ENCODE results near the gene OTOP2.
"Not testable (repeated sequence)": the region's sequence is repeated elsewhere in the genome, so short reads cannot be mapped to it uniquely, and the experiment has no call there.

Gene OTOP2

GRCh38 chr17:74901353-74902135 is 22.5 kb upstream of the OTOP2 start:
- TF ChIP-seq CTCF (IDR thresholded peaks at IDR 0.05; ENCODE audit: insufficient read depth, low read depth, low read length, missing control alignments) = no peak
- no peak for DNase-seq (ENCODE audit: low read depth)
- no peak overlapping the region for H3K4me3 ChIP-seq (ENCODE audit: low read depth, low read length)

- no peak overlapping the region for H3K4me3 ChIP-seq (ENCODE audit: low read depth, low read length)
- TF ChIP-seq CTCF (IDR thresholded peaks at IDR 0.05; ENCODE audit: insufficient read depth, low read depth, low read length, missing control alignments) = no peak
- DNase-seq (ENCODE audit: low read depth) = no peak
Observed at GRCh38 chr17:74903034-74903433, 21.0 kb upstream of the OTOP2 start.

GRCh38 chr17:74903671-74904070 is 20.4 kb upstream of the OTOP2 start:
- TF ChIP-seq CTCF (IDR thresholded peaks at IDR 0.05; ENCODE audit: insufficient read depth, low read depth, low read length, missing control alignments) = no peak
- no peak overlapping the region for H3K4me3 ChIP-seq (ENCODE audit: low read depth, low read length)
- DNase-seq (ENCODE audit: low read depth) = no peak

GRCh38 chr17:74904687-74905409 is 19.2 kb upstream of the OTOP2 start:
- no peak for DNase-seq (ENCODE audit: low read depth)
- no peak for TF ChIP-seq CTCF (IDR thresholded peaks at IDR 0.05; ENCODE audit: insufficient read depth, low read depth, low read length, missing control alignments)
- no peak overlapping the region for H3K4me3 ChIP-seq (ENCODE audit: low read depth, low read length)

GRCh38 chr17:74906214-74906793 is 17.8 kb upstream of the OTOP2 start:
- not testable (repeated sequence) for H3K4me3 ChIP-seq (ENCODE audit: low read depth, low read length); DNase-seq (ENCODE audit: low read depth)

GRCh38 chr17:74907012-74907411 is 17.1 kb upstream of the OTOP2 start:
- DNase-seq (ENCODE audit: low read depth) = no peak
- no peak overlapping the region for H3K4me3 ChIP-seq (ENCODE audit: low read depth, low read length)
- TF ChIP-seq CTCF (IDR thresholded peaks at IDR 0.05; ENCODE audit: insufficient read depth, low read depth, low read length, missing control alignments) = no peak

GRCh38 chr17:74909097-74909496 is 15.0 kb upstream of the OTOP2 start:
- not testable (repeated sequence) for DNase-seq (ENCODE audit: low read depth); H3K4me3 ChIP-seq (ENCODE audit: low read depth, low read length)

GRCh38 chr17:74911423-74911822 is 12.7 kb upstream of the OTOP2 start:
- H3K4me3 ChIP-seq (ENCODE audit: low read depth, low read length); DNase-seq (ENCODE audit: low read depth): not testable (repeated sequence)
